Measurements from ENCODE around the gene KCTD18.

KCTD18 gene

DNA sequence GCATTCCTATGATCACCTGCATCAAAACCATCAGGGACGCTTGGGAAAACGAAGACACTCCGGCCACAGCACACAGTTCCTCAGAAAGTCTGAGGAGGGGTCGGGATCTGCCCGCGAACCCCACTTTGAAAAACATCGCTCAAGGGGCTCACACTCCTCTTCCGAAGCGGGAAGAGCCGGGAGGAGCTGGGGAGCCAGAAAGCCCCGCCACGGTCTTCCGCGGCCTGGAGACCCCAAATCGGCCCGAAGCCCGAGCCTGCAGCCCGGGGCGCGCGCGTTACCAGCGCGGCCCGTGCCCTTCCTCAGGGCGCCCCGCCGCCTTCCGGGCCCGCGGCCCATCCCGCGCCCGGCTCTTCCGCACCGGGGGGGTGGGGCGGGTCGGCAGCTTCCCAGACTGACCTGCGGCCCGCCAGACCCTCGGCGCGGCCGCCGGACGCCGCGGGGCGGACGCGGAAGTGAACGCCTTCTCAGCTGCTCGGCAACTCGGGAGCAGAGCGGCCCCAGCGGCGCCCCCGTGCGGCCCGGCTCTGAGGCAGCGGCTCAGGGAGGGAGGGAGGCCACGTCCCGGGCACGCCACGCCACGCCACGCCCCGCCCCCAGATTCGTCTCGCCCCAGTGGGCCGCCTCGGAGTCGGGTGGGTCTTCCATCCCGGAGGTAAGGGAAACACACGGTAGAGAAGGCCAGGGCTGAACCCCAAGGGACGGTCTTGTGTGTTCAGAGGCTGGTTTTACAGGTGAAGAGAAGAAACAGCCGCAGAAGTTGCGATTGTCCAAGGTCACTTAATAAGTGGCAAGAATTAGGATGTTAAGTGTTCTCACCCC lies at the start of gene KCTD18:
Gene KCTD18, minus strand, starts transcription at position 457 of the 822 bp plus-strand sequence. CDS start 3,052 bp downstream, outside the sequence.
- DNase-seq: peak; percentile 81

DNA sequence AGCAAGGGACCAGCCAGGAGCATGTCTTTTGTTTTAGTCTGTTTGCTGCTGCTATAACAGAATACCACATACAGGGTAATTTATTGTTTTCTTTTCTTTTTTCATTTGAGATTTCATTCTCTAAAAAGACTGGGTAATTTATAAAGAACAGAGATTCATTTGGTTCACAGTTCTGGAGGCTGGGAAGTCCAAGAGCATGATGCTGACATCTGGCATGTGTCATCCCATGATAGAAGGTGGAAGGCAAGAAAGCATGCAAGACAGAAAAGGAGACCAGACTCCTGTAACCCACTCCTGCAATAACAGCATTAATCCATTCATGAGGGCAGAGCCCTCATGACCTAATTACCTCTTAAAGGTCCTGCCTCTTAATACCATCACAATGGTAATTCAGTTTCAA lies 30.9 kb upstream of the KCTD18 start:
- no peak for DNase-seq

DNA sequence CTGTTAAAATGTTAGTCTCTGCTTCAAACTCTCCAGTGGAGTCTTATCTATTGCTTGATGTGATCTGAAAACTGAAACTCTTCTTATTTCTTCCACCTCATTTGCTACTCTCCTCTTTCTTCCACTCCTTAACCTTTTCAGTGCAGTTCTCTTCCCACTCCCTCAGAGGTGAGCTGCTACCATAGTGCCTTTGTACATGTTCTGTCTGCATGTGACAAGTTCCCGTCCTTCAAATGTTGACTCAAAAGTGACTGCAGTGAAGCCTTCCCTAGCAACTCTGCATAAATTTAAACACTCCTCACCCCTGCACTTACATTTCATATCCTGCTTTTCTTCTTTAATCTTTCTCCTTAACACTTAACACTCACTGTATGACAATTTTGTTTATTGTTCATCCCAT lies 28.3 kb upstream of the KCTD18 start:
- DNase-seq: no peak

DNA sequence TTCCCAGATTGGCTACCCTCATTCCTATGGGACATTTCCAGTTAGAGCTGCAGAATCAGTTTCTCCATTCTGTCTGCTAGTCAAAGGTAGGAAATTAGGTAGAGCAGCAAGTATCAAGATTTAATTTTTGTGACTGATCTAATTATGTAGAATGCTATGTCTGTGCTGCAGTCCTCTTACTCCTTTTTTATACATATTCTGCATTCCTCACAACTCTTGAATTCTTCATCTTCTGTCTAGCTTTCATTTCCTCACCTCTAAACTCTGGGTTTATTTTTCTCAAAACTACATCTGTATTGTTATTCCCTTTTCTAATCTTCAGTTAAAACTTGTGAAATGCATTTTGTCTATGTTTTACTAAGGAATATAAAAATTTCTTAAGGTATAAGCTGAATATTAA lies 24.7 kb upstream of the KCTD18 start:
- DNase-seq: no peak

DNA sequence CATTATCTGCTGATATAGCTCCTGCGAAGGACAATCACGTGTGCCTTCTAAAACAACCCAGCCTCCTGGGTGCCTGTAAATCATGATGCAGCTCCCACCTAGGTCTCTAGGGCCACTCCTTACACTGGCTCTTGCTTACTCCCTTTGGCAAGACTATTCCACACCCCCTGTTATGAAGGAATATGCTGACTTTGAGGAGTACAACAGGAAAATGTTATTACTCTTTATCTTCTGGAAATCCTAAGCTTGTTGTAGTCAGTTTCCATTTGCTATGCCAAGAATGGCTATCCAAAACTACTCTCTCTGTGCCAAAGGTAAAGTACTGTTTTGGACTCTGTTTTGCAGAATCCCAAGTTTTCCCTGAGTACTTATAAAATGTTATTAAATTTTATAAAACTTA lies 23.9 kb upstream of the KCTD18 start:
- no peak for DNase-seq

DNA sequence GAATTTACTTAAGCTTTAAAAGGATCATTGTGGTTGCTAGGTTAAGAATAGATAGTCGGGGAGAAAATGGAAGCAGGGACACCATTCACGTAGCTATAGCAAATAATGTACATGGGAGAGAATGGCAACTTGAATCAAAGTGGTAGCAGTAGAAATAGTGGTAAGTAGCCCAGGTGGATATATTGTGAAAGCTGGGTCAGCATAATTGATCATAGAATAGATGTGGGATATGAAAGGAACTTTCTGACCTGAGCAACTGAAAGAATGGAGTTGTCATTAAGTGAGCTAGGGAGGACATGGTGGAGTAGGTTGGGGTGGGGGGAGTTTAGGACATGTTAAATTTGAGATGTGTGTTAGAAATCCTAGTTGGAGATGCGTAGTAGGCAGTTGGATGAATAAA lies 18.4 kb upstream of the KCTD18 start:
- DNase-seq: no peak

DNA sequence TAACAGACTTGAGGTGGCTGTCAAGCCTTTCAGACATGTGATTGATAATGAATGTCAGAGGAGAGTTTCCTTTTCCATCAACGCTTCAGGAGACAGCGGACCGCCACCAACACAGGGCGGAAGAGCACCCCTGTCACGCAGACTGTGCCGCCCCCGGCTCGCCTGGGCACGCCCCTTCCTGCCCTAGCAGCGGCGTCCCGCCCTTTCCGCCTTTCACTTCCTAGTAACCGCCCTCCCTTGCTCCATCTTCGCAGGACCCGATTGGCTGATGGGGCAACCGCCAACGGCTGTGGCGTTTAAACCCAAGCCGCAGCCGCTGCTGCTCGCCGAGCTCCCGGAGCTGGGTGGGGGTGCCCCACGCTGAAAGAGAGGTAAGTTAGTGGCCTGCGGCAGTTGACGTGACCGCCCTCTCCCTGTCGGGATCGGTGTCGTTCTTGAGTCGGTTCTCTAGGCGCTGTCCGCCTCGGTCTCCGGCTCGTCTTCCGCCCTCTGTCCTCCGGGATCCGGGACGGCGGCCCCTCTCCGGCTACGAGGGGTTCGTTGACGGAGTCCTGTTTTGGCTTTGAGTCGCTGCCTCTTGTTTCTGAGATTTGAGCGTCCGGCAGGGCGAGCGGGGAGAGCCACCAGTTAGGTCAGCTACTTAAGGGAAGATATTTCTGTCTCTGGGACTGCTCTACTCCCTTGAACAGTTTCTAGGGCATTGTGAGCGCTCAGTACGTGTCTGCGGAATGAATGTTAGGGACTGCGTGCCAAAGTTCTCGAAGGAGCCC lies 16.2 kb upstream of the KCTD18 start, which contains the start of gene SGO2:
Gene SGO2, plus strand, starts transcription at position 326 of the 770 bp plus-strand sequence. CDS start 6,769 bp downstream, outside the sequence.
- peak; percentile 91 for DNase-seq

DNA sequence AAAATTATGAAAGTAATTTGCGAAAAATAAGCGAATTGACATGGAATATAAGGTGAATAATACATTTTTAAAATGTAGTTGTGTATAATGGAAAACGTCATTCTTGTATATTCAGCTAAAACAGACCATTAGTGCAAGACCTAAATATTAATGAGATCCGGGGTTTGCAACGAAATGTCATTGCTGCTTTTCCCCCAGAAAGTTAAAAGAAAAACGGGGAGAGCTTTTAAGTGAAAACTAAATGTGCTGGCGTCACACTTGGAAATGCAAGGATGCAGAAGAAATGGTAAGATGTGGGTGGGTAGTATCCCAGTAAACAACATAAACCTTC lies 15.6 kb upstream of the KCTD18 start:
- no peak for DNase-seq

DNA sequence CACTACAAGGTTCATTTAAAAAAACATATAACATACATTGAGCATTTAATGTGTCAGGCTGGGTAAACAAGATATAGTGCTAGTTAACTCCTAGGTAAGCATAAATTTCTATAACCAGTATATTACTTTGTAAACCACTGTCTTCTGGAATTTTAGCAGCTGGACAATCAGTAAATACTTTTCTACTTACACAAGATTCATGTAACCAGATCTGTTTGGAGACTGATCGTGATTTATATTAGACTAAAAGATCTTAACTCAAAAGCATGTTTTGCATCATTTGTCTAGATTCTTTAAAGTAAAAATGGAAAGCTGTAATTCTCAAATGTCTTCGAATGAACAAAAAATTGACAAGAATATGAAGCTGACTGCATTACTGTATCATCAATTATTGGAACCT lies 15.2 kb upstream of the KCTD18 start:
- DNase-seq: no peak

DNA sequence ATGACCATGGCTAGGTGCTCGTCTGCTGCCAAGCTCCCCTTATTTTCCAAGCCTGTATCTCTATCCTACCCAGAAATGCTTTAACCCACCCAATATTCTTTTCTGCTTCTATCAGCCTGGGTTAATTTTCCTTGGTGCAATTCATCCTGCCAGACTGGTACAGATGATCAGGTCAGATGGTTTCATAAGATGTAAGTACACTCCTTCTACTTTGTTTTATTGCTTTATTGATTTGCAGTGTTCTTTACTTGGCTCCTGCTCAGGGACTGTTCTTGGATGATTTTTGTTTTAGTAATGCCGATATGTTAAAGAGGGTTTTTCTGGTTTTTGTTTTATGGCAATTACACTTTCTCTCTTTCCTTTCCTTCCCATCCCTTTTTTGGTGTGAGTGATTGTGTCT lies 13.7 kb upstream of the KCTD18 start:
- DNase-seq: no peak

DNA sequence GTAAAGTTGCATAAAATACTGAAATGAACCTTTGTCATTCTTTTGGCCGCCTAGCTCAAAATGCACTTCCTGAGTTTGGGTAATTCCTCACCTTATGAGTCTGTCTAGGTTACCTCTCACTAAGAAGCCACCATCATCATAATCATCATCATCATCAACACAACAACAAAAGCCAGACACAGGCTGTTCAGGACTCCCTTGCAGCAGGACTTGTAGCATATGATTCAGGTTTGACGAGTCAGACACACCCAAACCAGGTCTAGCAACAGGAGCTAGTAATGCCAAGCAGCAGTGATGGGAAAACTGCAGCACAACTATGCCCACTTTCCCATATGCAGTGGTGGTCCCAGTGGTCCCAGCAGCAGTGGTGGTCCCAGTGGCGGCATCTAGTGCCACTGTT lies 13.3 kb upstream of the KCTD18 start:
- no peak for DNase-seq

DNA sequence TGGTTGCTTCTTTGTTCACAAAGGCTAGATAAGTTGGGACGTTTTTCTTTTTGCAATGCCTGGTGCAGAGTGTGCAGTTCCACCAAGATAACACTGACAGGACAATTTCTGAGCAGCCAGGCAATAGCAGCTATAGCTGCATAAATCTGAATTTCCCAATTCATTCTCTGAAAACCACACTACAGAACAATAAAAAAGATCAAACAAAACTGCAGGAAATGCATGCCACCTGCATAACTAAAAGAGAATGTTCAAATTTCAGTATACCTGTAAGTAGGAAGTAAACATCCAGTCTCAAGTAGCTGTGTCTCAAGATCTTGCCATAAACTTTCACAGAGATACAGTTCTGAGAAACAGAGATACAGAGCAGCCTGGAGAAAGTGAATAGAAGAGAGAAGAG lies 5.3 kb upstream of the KCTD18 start:
- no peak for DNase-seq

DNA sequence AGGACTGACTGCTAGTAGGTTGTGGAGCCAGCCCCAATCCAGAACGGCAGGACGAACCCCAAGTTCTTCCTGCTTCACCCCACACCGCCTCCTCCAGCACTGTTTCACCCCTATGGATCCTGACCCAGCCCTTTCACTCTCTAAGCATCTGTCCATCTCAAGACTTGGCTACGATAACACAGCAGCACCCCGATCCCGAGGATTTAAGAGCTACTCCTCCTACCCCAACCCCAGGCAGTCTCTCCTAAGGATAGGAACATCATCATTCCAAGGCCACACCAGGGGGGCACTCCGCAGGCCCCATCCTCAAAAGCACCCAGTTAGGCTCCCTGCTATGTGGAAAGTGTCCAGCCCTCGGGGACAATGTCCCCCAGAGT lies 645 bp downstream of the KCTD18 start:
- no peak for DNase-seq

DNA sequence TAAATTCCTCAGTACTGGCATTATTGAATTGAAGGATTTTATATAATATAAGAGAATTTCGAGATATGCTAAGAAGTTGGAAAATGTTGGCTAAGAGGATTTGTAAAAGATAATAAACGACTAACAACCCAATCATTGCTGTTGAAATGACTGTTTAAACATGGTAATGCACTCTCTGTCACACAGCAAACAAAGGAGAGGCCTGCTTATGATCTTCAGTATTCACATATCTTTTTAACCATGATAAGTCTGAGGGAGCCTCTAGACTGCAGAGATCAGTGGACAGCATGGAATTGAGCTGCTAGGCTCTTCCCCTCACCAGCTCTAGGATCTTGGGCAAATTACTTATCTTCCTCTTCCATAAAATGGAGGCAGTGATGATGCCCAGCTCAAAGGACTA lies 2.7 kb downstream of the KCTD18 start:
- DNase-seq: peak; percentile 58

DNA sequence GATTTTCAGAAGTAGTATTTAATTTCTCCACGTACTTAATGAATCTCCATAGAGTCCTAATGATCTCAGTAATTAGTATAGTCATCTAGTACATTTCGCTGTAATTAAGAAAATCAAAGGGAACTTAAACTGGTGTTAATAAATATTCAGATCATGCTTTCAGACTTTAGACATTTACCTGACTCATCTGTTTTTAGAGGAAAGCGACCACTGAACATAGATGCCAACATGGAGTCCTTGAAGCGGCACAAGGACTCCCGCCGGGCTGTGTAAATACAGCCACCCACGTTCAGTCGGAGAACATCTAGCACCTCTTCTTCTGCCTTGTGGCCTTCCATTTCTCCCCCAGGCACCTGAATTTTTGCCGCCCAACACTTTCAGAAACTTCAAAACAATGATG lies 3.2 kb downstream of the KCTD18 start:
- peak; percentile 27 for DNase-seq

DNA sequence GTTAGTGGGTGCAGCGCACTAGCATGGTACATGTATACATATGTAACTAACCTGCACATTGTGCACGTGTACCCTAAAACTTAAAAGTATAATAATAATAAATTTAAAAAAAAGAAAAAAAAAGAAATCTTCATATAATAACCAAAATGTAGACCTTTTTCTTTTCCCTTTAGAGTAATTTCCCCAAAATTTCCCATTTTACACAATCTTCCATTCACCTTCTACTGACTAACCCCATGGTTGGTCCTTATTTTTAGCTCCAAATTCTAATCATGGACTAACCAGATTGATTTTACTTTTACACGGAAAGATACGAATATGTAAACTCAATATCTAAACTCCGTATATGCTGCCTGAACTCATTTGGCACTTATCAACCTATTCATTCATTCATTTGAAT lies 7.7 kb downstream of the KCTD18 start:
- no peak for DNase-seq

DNA sequence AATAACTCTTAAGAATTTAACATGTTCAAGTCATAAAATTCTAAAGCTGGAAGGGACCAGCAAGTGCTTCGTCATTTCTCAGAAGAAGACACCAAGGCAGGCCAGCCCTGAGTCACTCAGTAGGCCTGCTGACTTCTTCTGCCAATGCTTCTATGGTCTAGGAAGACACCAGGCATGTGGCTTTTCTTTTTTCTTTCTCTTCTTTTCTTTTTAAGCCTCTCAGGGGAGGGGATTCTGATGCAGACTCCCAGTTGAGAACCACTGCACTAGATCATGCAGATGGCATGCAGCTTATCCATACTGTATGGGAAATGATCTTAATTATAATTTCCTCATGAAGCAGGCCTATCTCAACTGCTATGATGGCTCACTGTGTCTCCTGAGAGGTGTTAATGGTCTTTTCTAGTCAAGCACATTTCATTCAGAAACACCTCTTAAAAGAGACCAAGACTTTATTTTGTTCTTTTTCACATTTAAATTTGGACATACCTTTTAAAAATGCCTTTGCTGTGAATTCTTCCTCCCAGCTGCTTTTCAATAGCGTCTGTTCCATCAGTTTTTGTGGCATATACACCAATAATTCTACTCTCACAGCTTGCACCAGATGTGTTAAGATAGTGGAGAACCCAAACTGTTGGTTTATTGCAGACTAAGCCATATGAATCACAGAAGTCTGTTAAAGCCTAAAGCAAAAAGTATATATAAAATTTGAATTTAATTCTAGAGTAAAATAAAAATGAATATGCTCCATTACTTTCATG lies 11.3 kb downstream of the KCTD18 start:
- no peak for DNase-seq

DNA sequence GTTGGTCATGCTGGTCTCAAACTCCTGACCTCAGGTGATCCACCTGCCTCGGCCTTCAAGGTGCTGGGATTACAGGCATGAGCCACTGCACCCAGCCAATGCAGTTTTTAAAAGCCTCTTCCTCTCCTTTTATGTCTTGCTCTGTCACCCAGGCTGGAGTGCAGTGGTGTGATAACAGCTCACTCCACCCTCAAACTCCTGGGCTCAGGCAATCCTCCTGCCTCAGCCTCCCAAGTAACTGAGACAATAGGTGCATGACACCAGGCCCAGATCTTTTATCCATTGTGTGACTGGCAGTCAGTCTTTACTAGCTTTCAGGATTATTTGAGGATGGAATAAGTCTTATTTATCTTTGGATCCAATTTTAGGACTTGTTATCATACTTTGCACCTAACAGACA lies 13.2 kb downstream of the KCTD18 start:
- no peak for DNase-seq

DNA sequence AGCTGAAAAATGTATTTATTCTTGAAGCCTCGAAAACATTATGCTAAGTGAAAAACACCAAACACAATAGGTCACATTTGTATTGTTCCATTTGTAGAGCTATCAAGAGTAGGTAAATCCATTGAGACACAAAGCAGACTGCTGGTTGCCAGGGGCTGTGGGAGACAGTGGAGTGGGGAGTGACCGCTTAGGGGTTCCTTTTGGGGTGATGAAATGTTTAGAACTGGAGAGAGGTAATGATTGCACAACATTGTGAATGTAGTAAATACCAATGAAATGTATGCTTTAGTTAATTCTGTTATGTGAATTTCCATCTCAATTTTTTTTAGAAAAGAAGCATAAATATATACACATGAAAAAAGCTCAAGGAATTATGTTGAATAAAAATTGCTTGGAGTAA lies 15.8 kb downstream of the KCTD18 start:
- no peak for DNase-seq

DNA sequence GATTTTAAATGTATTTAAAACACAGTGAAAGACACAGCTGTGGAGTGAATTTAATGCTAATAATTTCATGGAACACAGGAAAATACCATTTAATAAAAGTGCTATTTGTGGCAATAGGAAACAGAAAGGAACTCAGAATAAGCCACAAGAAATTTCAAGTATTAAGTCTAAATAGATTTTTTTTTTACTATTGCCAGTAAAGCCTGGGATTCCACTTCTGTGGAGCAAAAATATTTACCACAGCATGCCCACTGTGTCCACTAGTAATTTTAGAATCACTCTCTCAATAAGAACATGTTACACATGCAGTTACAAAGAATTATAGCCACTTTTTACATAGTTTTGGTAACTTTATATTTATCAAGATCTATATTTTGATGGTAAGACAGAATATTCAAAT lies 17.2 kb downstream of the KCTD18 start:
- DNase-seq: no peak

DNA sequence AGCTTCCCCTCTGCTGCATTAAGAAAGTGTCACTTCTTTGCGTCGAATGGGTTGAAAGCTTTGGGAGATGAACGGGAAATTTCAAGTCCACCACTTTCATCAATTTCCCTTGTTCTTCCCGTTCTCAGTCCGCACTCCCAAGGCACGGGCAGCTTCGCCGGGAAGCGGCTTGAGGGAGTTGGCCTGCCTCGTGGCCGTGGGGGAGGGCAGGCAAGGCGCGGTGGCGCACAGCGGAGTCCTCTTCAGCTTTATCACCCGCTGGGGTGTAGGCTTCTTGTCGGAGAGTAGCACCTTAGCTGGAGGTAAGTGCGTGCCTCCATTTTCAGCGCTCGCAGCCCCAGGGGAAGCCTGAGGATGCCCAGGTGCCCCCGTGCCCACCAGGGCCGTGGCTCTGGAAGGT lies 19.9 kb downstream of the KCTD18 start:
- no peak for DNase-seq

DNA sequence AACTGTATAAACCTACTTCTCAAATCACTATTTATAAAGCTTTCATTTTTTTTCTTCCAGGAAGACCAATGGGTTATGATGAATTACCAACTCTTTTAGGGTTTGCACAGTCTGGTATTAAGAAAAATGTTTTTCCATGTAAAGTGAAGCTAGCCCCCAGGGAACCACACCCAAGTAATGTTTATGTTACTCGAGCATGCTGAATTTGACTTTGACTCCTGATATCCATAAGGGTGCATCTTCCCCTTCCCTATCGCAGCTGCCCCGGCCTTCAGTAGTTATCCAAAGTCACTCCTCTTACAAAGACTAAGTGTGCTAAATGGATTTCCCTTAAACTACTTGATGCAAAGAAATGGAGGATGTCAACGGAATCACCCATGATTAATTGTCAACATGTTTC lies 21.7 kb downstream of the KCTD18 start:
- DNase-seq: no peak

DNA sequence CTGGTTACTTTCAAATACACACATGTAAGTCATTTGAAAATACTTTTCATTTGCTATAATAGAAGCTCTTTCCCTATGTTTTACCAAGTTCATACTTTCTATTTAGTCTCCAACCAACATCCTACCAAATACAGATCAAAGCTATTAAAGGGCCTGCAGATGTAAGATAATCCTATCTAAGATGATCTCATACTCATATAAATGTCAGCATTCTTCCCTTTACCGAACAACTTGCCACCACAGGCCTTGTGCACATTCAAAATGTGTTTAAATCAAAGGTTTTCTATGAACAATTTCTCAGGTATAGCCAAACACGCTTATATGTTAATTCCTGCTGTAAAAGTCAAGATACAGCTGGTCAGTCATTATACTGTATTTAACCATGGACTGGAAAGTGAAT lies 23.3 kb downstream of the KCTD18 start:
- no peak for DNase-seq

DNA sequence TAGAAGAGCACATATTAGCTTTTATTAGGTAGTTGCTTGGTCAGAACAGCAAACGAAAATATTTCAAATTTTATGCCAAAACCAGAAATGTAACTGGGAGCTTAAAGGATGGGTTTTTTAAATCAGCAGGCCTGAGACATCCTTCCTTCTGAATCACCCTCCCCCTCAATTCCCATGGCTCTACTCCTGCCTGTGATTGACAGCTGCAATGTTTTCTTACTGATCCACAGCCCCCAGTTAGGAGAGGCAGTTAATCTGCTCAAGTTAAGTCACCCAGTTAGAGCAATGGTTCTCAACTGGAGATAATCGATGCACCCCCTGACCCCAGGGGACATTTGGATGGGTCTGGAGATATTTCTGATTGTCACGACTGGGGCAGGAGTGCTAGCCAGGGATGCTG lies 24.9 kb downstream of the KCTD18 start:
- no peak for DNase-seq

Measured in NCI-H510A treated with DMSO at 0.1 percent for 48 hours (cell line).